Stimulated activated memory B cell treated with anti-CD40 and anti-IgM and Interleukin-4, amounts not matched to agents 10 μg/mL and 1 μg/mL and 100 μg/mL, for 72 hours (primary cell): ENCODE data around the gene SMIM44.

Experiments
- ATAC-seq: fragments of 150-1000 bp; cut with Tn5 transposase; 2 replicates; pipeline ENCODE4 v1.10.0; 2021
- H3K27ac Mint-ChIP-seq: one replicate; pipeline ENCODE4 v1.8.0; 2022; ENCODE audit warnings: mild to moderate bottlenecking, mixed read lengths
- H3K27me3 Mint-ChIP-seq: one replicate; pipeline ENCODE4 v1.8.0; 2022; ENCODE audit warnings: mixed read lengths
- H3K36me3 Mint-ChIP-seq: one replicate; pipeline ENCODE4 v1.8.0; 2022; ENCODE audit warnings: mixed read lengths
- H3K4me1 Mint-ChIP-seq: one replicate; pipeline ENCODE4 v1.8.0; 2022; ENCODE audit warnings: mixed read lengths
- H3K4me3 Mint-ChIP-seq: one replicate; pipeline ENCODE4 v1.8.0; 2022; ENCODE audit warnings: mild to moderate bottlenecking, moderate library complexity, mixed read lengths
- H3K9me3 Mint-ChIP-seq: one replicate; pipeline ENCODE4 v1.8.0; 2022; ENCODE audit warnings: mixed read lengths

SMIM44 gene

DNA sequence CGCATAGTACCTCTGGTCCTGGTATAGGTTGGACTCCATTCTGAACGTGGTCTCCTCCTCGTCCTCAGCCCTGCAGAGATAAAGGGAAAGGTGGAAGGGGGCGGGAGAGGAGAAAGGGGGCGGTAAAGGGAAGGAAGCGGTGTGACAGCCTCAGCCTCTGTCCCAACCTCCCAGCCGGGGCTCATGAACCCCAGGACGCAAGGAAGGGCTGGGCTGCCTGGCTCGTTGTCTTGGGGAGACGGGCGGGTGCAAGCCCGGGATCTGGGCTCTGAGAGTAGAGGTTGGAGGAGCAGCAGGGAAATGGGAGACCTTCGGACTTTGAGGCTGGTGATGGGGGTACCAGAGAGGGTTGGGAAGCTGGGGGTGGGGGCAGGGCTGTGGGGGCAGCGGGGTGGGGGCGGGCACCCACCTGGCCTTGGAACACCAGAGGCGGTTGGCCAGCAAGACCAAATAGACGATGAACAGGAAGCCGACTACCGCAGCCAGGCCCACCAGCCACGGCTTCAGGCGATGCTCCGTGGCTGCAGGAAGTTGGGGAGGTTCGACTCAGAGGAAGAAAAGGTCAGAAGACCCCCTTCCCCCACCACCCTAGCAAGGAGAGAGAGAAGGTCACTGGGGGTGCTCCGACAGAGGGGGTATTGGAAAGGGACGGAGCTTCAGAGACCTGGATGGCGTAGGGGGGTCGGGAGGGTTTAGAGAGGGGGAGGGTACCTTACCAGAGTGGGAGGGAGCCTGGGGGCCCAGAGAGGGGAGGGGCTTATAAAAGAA is 4.6 kb downstream of the SMIM44 start:
- Mint-ChIP-seq H3K4me3 (peak overlapping the region; percentile 60), H3K36me3 (no peaks in the 10 kb centered on the region), H3K9me3 (peaks cover 5% of the 10 kb centered on the region), H3K4me1 (peaks cover 25% of the 10 kb centered on the region), H3K27me3 (peaks cover 2% of the 10 kb centered on the region), H3K27ac (no peak overlapping the region)
- ATAC-seq = no peak

DNA sequence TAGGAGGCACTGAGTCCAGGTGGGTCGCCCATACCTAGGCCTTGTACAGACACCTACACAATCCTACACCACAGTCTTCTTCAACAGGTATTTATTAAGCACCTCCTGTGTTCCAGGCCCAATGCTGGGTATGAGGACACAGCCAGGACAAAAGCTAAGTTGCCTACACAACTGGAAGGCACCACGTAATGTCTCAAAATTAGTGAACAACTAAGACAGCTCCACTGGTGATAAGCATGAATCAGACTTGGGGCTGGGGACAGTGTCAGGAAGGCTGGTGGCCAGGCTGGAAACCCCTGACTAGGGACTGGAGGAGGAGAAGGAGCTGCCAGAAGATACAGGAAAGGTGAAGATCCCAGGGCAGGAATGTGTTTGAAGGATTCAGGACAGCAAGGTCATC is 5.3 kb downstream of the SMIM44 start:
- no peak for ATAC-seq
- no peak overlapping the region for H3K4me3 Mint-ChIP-seq
- H3K9me3 Mint-ChIP-seq = peaks cover 5% of the 10 kb centered on the region
- H3K4me1 Mint-ChIP-seq = peaks cover 25% of the 10 kb centered on the region
- H3K27me3 Mint-ChIP-seq = no peaks in the 10 kb centered on the region
- no peak overlapping the region for H3K27ac Mint-ChIP-seq
- no peaks in the 10 kb centered on the region for H3K36me3 Mint-ChIP-seq

DNA sequence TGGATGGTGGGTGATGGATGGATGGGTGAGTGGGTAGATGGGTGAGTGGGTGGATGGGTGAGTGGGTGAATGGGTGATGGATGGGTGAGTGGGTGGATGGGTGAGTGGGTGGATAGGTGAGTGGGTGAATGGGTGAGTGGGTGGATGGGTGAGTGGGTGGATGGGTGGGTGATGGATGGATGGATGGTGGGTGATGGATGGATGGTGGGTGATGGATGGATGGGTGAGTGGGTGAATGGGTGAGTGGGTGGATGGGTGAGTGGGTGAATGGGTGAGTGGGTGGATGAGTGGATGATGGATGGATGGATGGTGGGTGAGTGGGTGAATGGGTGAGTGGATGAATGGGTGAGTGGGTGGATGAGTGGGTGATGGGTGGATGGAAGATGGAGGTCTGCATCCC is 5.7 kb downstream of the SMIM44 start:
- Mint-ChIP-seq H3K27ac (no peak overlapping the region), H3K9me3 (peaks cover 5% of the 10 kb centered on the region), H3K4me3 (no peak overlapping the region), H3K36me3 (no peaks in the 10 kb centered on the region), H3K27me3 (no peaks in the 10 kb centered on the region), H3K4me1 (peaks cover 25% of the 10 kb centered on the region)
- no peak for ATAC-seq

DNA sequence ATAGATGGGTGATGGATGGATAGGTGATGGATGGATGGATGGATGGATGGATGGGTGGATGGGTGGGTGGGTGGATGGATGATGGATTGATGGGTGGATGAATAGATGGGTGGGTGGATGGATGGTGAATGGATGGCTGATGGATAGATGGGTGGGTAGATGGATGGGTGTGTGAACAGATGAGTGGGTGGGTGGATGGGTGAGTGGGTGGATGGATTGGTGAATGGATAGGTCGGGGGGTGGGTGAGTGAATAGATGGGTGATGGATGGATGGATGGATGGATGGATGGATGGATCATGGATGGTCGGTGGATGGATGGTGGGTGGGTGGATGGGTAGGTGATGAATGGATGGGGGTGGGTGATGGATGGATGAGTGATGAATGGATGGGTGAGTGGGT is 6.4 kb downstream of the SMIM44 start:
- Mint-ChIP-seq H3K9me3 (peaks cover 5% of the 10 kb centered on the region), H3K36me3 (no peaks in the 10 kb centered on the region)
- no peak for ATAC-seq

GRCh38 chr19:3475449-3475848 is 7.8 kb downstream of the SMIM44 start:
- H3K9me3 Mint-ChIP-seq = peaks cover 5% of the 10 kb centered on the region
- no peak overlapping the region for H3K27ac Mint-ChIP-seq
- peaks cover 19% of the 10 kb centered on the region for H3K4me1 Mint-ChIP-seq
- H3K36me3 Mint-ChIP-seq = no peaks in the 10 kb centered on the region
- ATAC-seq = no peak
- H3K4me3 Mint-ChIP-seq = no peak overlapping the region
- H3K27me3 Mint-ChIP-seq = peaks cover 5% of the 10 kb centered on the region

More for the DNA sequence above, 6.4 kb downstream of the SMIM44 start:
- Mint-ChIP-seq H3K4me1 (peaks cover 25% of the 10 kb centered on the region), H3K4me3 (no peak overlapping the region), H3K27ac (no peak overlapping the region), H3K27me3 (no peaks in the 10 kb centered on the region)

GRCh38 chr19:3474614-3475013 is 8.6 kb downstream of the SMIM44 start:
- H3K36me3 Mint-ChIP-seq = no peaks in the 10 kb centered on the region
- H3K9me3 Mint-ChIP-seq = peaks cover 5% of the 10 kb centered on the region
- H3K4me1 Mint-ChIP-seq = peaks cover 19% of the 10 kb centered on the region
- no peak for ATAC-seq
- no peak overlapping the region for H3K27ac Mint-ChIP-seq
- H3K4me3 Mint-ChIP-seq = no peak overlapping the region
- peaks cover 13% of the 10 kb centered on the region for H3K27me3 Mint-ChIP-seq

- ATAC-seq = no peak
- Mint-ChIP-seq H3K27ac (no peak overlapping the region), H3K9me3 (no peaks in the 10 kb centered on the region), H3K36me3 (no peaks in the 10 kb centered on the region), H3K4me3 (no peak overlapping the region), H3K4me1 (peaks cover 14% of the 10 kb centered on the region), H3K27me3 (peaks cover 13% of the 10 kb centered on the region)
Measured at GRCh38 chr19:3474010-3474409, 9.2 kb downstream of the SMIM44 start.

DNA sequence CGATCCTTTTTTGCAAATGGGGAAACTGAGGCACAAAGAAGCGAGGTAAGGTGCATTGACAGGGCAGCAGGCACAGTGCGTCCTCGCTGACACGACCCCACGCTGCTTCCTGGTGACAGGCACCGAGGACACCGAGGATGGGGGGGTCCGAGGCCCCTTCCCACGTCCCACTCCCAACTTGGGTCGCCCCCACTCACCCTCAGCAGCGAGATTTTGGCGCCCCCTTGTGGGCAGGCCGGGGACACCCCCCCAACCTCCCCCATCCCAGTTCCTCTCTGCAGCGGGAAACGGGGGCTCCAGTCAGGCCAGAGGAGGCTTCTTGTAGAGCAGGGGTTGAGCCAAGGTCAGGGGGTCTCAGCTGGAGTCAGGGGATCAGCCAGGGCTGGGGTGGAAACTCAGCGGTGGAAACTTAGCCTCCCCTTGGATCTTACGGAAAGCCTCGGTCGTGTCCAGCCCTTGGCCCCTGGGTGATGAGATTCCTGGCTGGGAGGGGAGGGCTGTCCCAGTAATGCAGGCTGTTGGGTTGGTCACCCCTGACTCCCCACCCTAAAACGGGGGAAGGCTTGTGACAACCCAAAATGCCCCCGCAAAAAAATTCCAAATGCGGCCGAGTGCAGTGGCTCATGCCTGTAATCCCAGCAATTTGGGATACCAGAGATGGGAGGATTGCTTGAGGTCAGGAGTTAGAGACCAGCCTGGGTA is 11.1 kb downstream of the SMIM44 start:
- no peak overlapping the region for H3K4me3 Mint-ChIP-seq

GRCh38 chr19:3470500-3471128 is 12.6 kb downstream of the SMIM44 start:
- H3K27me3 Mint-ChIP-seq = peaks cover 13% of the 10 kb centered on the region
- no peaks in the 10 kb centered on the region for H3K4me1 Mint-ChIP-seq
- H3K36me3 Mint-ChIP-seq = peaks cover 15% of the 10 kb centered on the region
- no peak for ATAC-seq
- H3K27ac Mint-ChIP-seq = no peak overlapping the region
- peaks cover 5% of the 10 kb centered on the region for H3K9me3 Mint-ChIP-seq
- no peak overlapping the region for H3K4me3 Mint-ChIP-seq

More for the DNA sequence above, 11.1 kb downstream of the SMIM44 start:
- peaks cover 6% of the 10 kb centered on the region for H3K36me3 Mint-ChIP-seq
- peaks cover 5% of the 10 kb centered on the region for H3K9me3 Mint-ChIP-seq
- H3K27ac Mint-ChIP-seq = no peak overlapping the region
- H3K4me1 Mint-ChIP-seq = no peaks in the 10 kb centered on the region
- no peak for ATAC-seq
- H3K27me3 Mint-ChIP-seq = peaks cover 13% of the 10 kb centered on the region

- peaks cover 13% of the 10 kb centered on the region for H3K27me3 Mint-ChIP-seq
- no peak overlapping the region for H3K27ac Mint-ChIP-seq
- no peak for ATAC-seq
- no peak overlapping the region for H3K4me3 Mint-ChIP-seq
- peaks cover 20% of the 10 kb centered on the region for H3K36me3 Mint-ChIP-seq
- H3K4me1 Mint-ChIP-seq = no peaks in the 10 kb centered on the region
- H3K9me3 Mint-ChIP-seq = peaks cover 5% of the 10 kb centered on the region
Measured at GRCh38 chr19:3469638-3470499, 13.4 kb downstream of the SMIM44 start.

DNA sequence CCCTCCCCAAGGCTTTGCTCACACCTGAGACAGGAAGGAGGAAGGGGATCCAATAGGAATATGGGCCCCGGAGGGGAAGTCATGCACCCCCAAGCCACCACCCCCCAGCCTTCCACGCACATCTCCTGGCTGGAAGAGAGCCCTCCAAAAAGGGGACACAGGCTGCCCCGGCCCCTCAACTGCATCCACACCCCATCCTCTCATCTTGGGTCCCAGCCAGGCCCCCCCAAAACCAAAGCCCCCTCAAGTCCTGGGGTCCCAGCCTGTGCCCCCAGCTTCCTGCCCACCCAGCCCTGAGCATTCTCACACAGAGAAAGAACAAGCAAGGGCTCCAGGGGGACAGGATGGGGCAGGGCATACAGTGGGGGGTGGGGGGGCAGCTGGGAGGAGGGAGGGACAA is 15.0 kb downstream of the SMIM44 start:
- H3K4me3 Mint-ChIP-seq = no peak overlapping the region
- ATAC-seq = no peak
- no peaks in the 10 kb centered on the region for H3K4me1 Mint-ChIP-seq
- H3K36me3 Mint-ChIP-seq = peaks cover 20% of the 10 kb centered on the region
- H3K9me3 Mint-ChIP-seq = peaks cover 5% of the 10 kb centered on the region
- H3K27me3 Mint-ChIP-seq = peaks cover 13% of the 10 kb centered on the region
- H3K27ac Mint-ChIP-seq = no peak overlapping the region

DNA sequence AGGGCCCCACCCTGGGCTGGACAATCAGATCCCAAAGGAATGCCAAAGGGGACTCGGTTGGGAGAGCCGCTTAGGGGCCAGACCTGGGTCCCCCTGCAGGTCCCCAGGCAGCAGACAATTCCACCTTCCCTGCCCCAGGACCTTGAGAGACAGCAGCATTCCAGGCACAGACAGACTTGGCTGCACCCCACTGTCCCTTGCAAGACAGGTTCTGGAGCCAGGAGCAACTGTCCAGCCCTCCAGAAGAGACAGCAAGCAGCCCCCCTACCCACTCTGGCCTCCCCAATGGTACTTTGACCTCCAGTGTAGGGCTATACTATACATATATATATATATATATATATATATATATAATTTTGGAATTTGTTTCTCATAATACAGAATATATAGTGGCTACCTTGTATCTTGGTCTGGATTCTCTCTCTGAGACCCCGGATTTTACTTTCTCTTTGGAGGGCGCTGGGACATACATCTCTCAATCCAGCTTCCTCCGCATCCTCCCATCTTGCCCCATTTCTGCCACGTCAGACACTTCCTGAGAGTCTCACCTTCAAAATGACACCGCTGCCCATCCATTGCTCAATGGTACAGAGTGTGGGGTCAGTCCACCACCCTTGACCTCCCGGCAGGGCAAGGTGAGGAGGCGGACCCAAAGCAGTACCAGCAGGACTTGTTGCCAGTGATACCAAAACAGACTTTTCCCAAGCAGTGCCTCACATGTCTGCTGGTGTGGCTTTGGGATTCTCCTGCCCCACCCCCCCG is 15.6 kb downstream of the SMIM44 start:
- H3K36me3 Mint-ChIP-seq = peaks cover 24% of the 10 kb centered on the region
- no peak overlapping the region for H3K4me3 Mint-ChIP-seq
- H3K9me3 Mint-ChIP-seq = peaks cover 5% of the 10 kb centered on the region
- no peak for ATAC-seq
- peaks cover 13% of the 10 kb centered on the region for H3K27me3 Mint-ChIP-seq
- no peaks in the 10 kb centered on the region for H3K4me1 Mint-ChIP-seq
- H3K27ac Mint-ChIP-seq = no peak overlapping the region

DNA sequence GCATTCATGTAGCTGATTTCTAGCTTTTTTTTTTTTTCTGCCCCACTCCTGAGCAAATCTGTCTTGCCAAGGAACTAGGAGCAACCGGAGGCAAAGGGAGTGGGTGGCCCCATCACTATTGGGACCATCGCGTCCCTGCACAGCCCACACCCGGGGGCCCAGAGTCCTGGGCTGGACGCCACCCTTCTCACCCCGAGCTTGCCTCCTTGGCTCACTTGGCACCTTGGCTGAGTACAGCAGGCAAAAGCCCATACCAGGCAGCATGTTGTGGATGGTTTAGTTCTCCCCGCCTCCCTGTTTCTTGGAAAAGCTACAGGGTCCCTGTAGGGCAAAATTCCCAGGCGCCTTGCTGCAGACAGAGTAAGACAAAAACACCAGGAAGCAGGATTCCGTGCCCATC is 16.6 kb downstream of the SMIM44 start:
- Mint-ChIP-seq H3K36me3 (peaks cover 27% of the 10 kb centered on the region), H3K9me3 (peaks cover 5% of the 10 kb centered on the region), H3K27ac (no peak overlapping the region), H3K27me3 (peaks cover 13% of the 10 kb centered on the region), H3K4me1 (no peaks in the 10 kb centered on the region), H3K4me3 (no peak overlapping the region)
- no peak for ATAC-seq

GRCh38 chr19:3465552-3465951 is 17.7 kb downstream of the SMIM44 start:
- H3K4me3 Mint-ChIP-seq = no peak overlapping the region
- peaks cover 9% of the 10 kb centered on the region for H3K27me3 Mint-ChIP-seq
- ATAC-seq = no peak
- no peak overlapping the region for H3K27ac Mint-ChIP-seq
- no peaks in the 10 kb centered on the region for H3K4me1 Mint-ChIP-seq
- H3K36me3 Mint-ChIP-seq = peaks cover 27% of the 10 kb centered on the region
- peaks cover 5% of the 10 kb centered on the region for H3K9me3 Mint-ChIP-seq
